IMR-90 (cell line): ENCODE results near the gene HRH2. TPM values are rescaled to one million over a fixed set of nuclear protein-coding genes. Genes with fewer than 3 reads are reported as not detected.

ENCODE experiments used
- ATAC-seq: fragments of 200-7000 bp; cut with Tn5 transposase; 2 replicates; pipeline ENCODE4 v1.9.1; 2020; ENCODE audit warnings: low read depth, mild to moderate bottlenecking, moderate library complexity
- BruUV-seq: library from RNA; stranded (reverse); fragments of 400-500 nt; replicated peaks from 2 replicates; lab custom pipeline; 2021; lab: Mats Ljungman, UMichigan
- CTCF ChIA-PET: fragments of 300-600 bp; formaldehyde crosslinking; extraction: SDS; loops from one replicate; lab custom pipeline; 2021; ENCODE audit warnings: antibody characterized with exemption; lab: Yijun Ruan, JAX
- POLR2A ChIA-PET: fragments of 300-600 bp; sonication (Branson Sonifier 250); formaldehyde crosslinking; loops from one replicate; lab custom pipeline; 2022; ENCODE audit warnings: antibody characterized with exemption; ENCODE audit not compliant: unreplicated experiment; lab: Charles Lee
- DNase-seq: peaks from one replicate; pipeline ENCODE4 v3.0.0; 2013
- H2AFZ ChIP-seq: replicated peaks from 2 replicates; pipeline ENCODE3; 2013; ENCODE audit warnings: low read length, mild to moderate bottlenecking; ENCODE audit not compliant: poor library complexity
- H2AK5ac ChIP-seq: 2 replicates; pipeline ENCODE4 v1.6.1; 2013; ENCODE audit warnings: low read depth, low read length, inconsistent platforms
- H2AK9ac ChIP-seq: replicated peaks from 2 replicates; pipeline ENCODE3; 2013; ENCODE audit warnings: mild to moderate bottlenecking, low read depth, low read length, moderate library complexity; ENCODE audit not compliant: poor library complexity
- H2BK120ac ChIP-seq: 2 replicates; pipeline ENCODE4 v1.6.1; 2013; ENCODE audit warnings: low read depth, low read length, inconsistent platforms
- H2BK15ac ChIP-seq: 3 replicates; pipeline ENCODE4 v1.6.1; 2013; ENCODE audit warnings: low read depth, low read length, inconsistent platforms
- H2BK20ac ChIP-seq: 2 replicates; pipeline ENCODE4 v1.6.1; 2013; ENCODE audit warnings: low read depth, mild to moderate bottlenecking, inconsistent platforms, low read length, moderate library complexity
- H2BK5ac ChIP-seq: 2 replicates; pipeline ENCODE4 v1.6.1; 2013; ENCODE audit warnings: mild to moderate bottlenecking, low read depth, low read length, inconsistent platforms; ENCODE audit not compliant: poor library complexity, severe bottlenecking
- H3K14ac ChIP-seq: replicated peaks from 2 replicates; pipeline ENCODE4 v1.6.1; 2013; ENCODE audit warnings: low read depth, low read length, inconsistent platforms
- H3K18ac ChIP-seq: 2 replicates; pipeline ENCODE4 v1.6.1; 2013; ENCODE audit warnings: low read depth, low read length, control low read depth
- H3K23ac ChIP-seq: 2 replicates; pipeline ENCODE4 v1.6.1; 2013; ENCODE audit warnings: low read depth, low read length, inconsistent platforms
- H3K27ac ChIP-seq: 2 replicates; pipeline ENCODE4 v1.5.1; 2013; ENCODE audit warnings: mild to moderate bottlenecking, control low read depth, low read length; ENCODE audit not compliant: insufficient read depth
- H3K27me3 ChIP-seq: 2 replicates; pipeline ENCODE4 v1.6.1; 2013; ENCODE audit warnings: low read length; ENCODE audit not compliant: control insufficient read depth, insufficient read depth
- H3K36me3 ChIP-seq: 2 replicates; pipeline ENCODE4 v1.6.1; 2013; ENCODE audit warnings: low read length, mixed read lengths; ENCODE audit not compliant: control insufficient read depth, insufficient read depth
- H3K4ac ChIP-seq: 2 replicates; pipeline ENCODE4 v1.6.1; 2013; ENCODE audit warnings: low read depth, low read length, inconsistent platforms
- H3K4me1 ChIP-seq: 2 replicates; pipeline ENCODE4 v1.6.1; 2013; ENCODE audit warnings: low read length, mixed read lengths; ENCODE audit not compliant: control insufficient read depth, insufficient read depth
- H3K4me2 ChIP-seq: 2 replicates; pipeline ENCODE4 v1.6.1; 2013; ENCODE audit warnings: low read depth, mild to moderate bottlenecking, control low read depth, low read length, moderate library complexity
- H3K4me3 ChIP-seq: 2 replicates; pipeline ENCODE4 v1.5.1; 2013; ENCODE audit warnings: low read depth, mild to moderate bottlenecking, control low read depth, low read length, moderate library complexity; ENCODE audit not compliant: insufficient read depth
- H3K56ac ChIP-seq: 2 replicates; pipeline ENCODE4 v1.6.1; 2013; ENCODE audit warnings: low read length, inconsistent platforms; ENCODE audit not compliant: insufficient read depth; ENCODE audit errors: extremely low read depth
- H3K79me1 ChIP-seq, 2 experiments: 2 replicates each; pipeline ENCODE4 v1.6.1; 2013; ENCODE audit warnings: low read length in 2 of 2, inconsistent platforms in 1 of 2, low read depth in 1 of 2
- H3K9ac ChIP-seq: 2 replicates; pipeline ENCODE4 v1.6.1; 2013; ENCODE audit warnings: low read depth, low read length, control low read depth
- H3K9me1 ChIP-seq: 2 replicates; pipeline ENCODE4 v1.6.1; 2013; ENCODE audit warnings: low read length, inconsistent platforms; ENCODE audit not compliant: insufficient read depth
- H3K9me3 ChIP-seq: 2 replicates; pipeline ENCODE4 v1.6.1; 2013; ENCODE audit warnings: low read length; ENCODE audit not compliant: control insufficient read depth, insufficient read depth
- H4K20me1 ChIP-seq: 2 replicates; pipeline ENCODE4 v1.6.1; 2013; ENCODE audit warnings: low read length, inconsistent platforms; ENCODE audit not compliant: insufficient read depth
- H4K5ac ChIP-seq: 2 replicates; pipeline ENCODE4 v1.6.1; 2013; ENCODE audit warnings: mild to moderate bottlenecking, low read depth, low read length, control low read depth
- H4K8ac ChIP-seq, 2 experiments: 2 replicates each; pipeline ENCODE4 v1.6.1; 2013; ENCODE audit warnings: low read depth in 2 of 2, low read length in 2 of 2, control low read depth in 1 of 2, inconsistent platforms in 1 of 2
- H4K91ac ChIP-seq: 2 replicates; pipeline ENCODE4 v1.6.1; 2013; ENCODE audit warnings: low read depth, low read length, inconsistent platforms; ENCODE audit not compliant: insufficient read depth
- BHLHE40 ChIP-seq: fragments of 150-350 bp; IDR thresholded peaks from 2 replicates; pipeline ENCODE4 v1.6.1; 2016; ENCODE audit warnings: mild to moderate bottlenecking, low read depth, low read length
- CEBPB ChIP-seq: IDR thresholded peaks from 2 replicates; pipeline ENCODE4 v1.6.1; 2012; ENCODE audit warnings: low read depth, low read length, improper control_type of control experiment
- CHD1 ChIP-seq: IDR thresholded peaks from 2 replicates; pipeline ENCODE4 v1.6.1; 2012; ENCODE audit warnings: low read depth, low read length, improper control_type of control experiment
- FOS ChIP-seq: fragments of 150-350 bp; IDR thresholded peaks from 2 replicates; pipeline ENCODE4 v1.6.1; 2016; ENCODE audit warnings: low read depth, low read length
- MAFK ChIP-seq: IDR thresholded peaks from 2 replicates; pipeline ENCODE4 v1.6.1; 2012; ENCODE audit warnings: low read depth, low read length, improper control_type of control experiment
- MAZ ChIP-seq: IDR thresholded peaks from 2 replicates; pipeline ENCODE4 v1.6.1; 2012; ENCODE audit warnings: low read depth, mild to moderate bottlenecking, low read length, improper control_type of control experiment, moderate library complexity, borderline replicate concordance
- MXI1 ChIP-seq: IDR thresholded peaks from 2 replicates; pipeline ENCODE4 v1.6.1; 2012; ENCODE audit warnings: low read depth, mild to moderate bottlenecking, low read length, moderate library complexity, borderline replicate concordance
- NFE2L2 ChIP-seq: fragments of 150-350 bp; IDR thresholded peaks from 2 replicates; pipeline ENCODE4 v1.6.1; 2016; ENCODE audit warnings: low read depth, mild to moderate bottlenecking, low read length
- POLR2A ChIP-seq: IDR thresholded peaks from 2 replicates; pipeline ENCODE4 v1.6.1; 2012; ENCODE audit warnings: mild to moderate bottlenecking, low read depth, low read length
- RAD21 ChIP-seq: IDR thresholded peaks from 2 replicates; pipeline ENCODE4 v1.6.1; 2012; ENCODE audit warnings: low read length, improper control_type of control experiment
- RCOR1 ChIP-seq: IDR thresholded peaks from 2 replicates; pipeline ENCODE4 v1.6.1; 2012; ENCODE audit warnings: mild to moderate bottlenecking, low read length, improper control_type of control experiment; ENCODE audit not compliant: insufficient replicate concordance
- RFX5 ChIP-seq: IDR thresholded peaks from 2 replicates; pipeline ENCODE4 v1.8.0; 2012; ENCODE audit warnings: low read depth, mild to moderate bottlenecking, low read length, moderate library complexity
- SMC3 ChIP-seq: fragments of 150-350 bp; IDR thresholded peaks from 2 replicates; pipeline ENCODE4 v1.6.1; 2016; ENCODE audit warnings: low read depth, mild to moderate bottlenecking, antibody characterized with exemption, low read length, moderate library complexity
- WGBS, 2 experiments: methylation state at CpG; one replicate each; pipeline versions ENCODE4 v1.1.5 to v1.1.7; 2013; ENCODE audit warnings: missing lambda C conversion rate in 2 of 2; ENCODE audit not compliant: insufficient read length in 1 of 2; ENCODE audit errors: extremely low coverage in 2 of 2; 5-methylcytosine and 5-hydroxymethylcytosine counted together
- dilution Hi-C: fragments of 300-500 bp; cut with HindIII; formaldehyde crosslinking; loops from one replicate; pipeline ENCODE4 v1.14.3; 2018; ENCODE audit warnings: low sequenced_read_pairs; ENCODE audit not compliant: unreplicated experiment
- in situ Hi-C: fragments of 300-500 bp; cut with MboI; formaldehyde crosslinking; loops from 3 replicates; pipeline ENCODE4 v1.14.3; 2019; ENCODE audit warnings: low sequenced_read_pairs, inconsistent platforms, mixed read lengths
- intact Hi-C: fragments of 100-400 bp; cut with micrococcal nuclease; formaldehyde crosslinking; loops from 2 replicates; pipeline ENCODE4 v1.10.0; 2022
- polyA plus RNA-seq, 3 experiments: library from polyadenylated mRNA; depleted of rRNA; stranded (reverse); fragments of >200 nt; gene quantifications; 2 replicates each; pipeline ENCODE4 v1.2.3, GENCODE V29; 2012; ENCODE audit warnings: low replicate concordance in 1 of 3
- total RNA-seq: library from RNA; depleted of rRNA; stranded (reverse); fragments of >200 nt; gene quantifications from 2 replicates; pipeline ENCODE4 v1.2.3, GENCODE V29; 2012
- TF ChIP-seq, protein P1 (sequence below): fragments of 150-350 bp; IDR thresholded peaks from 2 replicates; pipeline ENCODE4 v1.6.1; 2017; ENCODE audit warnings: mild to moderate bottlenecking, antibody characterized with exemption, low read length, low read depth
- TF ChIP-seq, protein P2 (sequence below): conservative IDR thresholded peaks from 2 replicates; pipeline ENCODE4 v1.5.1; 2012; ENCODE audit warnings: mild to moderate bottlenecking, low read depth, low read length, improper control_type of control experiment
- TF ChIP-seq, protein P3 (sequence below): fragments of 150-350 bp; IDR thresholded peaks from 2 replicates; pipeline ENCODE4 v1.6.1; 2016; ENCODE audit warnings: low read depth, mild to moderate bottlenecking, low read length, moderate library complexity, borderline replicate concordance

HRH2 gene
- total and polyA plus RNA-seq, 2 of the 4 experiments (the other 2 are of a cell fraction) = not detected

DNA sequence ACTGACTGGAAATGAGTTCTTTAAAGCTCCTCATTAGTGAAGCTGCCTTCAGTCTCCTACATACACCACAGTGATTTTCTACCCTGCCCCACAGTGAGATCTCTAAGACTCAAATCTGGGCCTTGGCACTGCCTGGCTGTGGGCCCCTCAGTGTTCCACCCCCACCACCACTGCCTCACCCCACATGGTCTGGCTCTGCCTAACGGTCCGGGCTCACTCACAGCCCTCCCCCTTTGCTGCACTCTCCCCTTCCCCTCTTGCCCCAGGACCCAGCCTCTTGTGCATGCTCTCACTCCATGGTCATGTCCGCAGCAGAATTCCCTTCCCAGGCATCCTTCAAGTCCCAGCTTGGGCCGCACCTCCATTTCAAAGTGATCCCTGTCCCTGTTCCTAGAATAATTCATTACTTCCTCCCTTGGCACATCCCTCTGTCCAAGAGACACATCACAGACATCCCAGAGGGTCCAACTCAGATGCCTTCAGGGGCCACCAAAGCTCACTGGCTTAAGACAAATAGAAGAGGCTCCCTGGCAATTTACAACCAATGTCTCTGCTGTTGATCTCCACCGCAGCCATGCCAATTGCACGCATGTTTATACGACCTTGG lies 56.7 kb downstream of the HRH2 start:
- Histone ChIP-seq H2BK120ac (no peak overlapping the region), H4K91ac (no peak overlapping the region), H2AK9ac (no peak overlapping the region), H3K56ac (no peak overlapping the region), H3K9ac (no peak overlapping the region), H4K20me1 (no peaks in the 10 kb centered on the region), H3K27me3 (no peaks in the 10 kb centered on the region), H3K4me3 (no peak overlapping the region), H3K27ac (no peak overlapping the region), H3K9me1 (no peaks in the 10 kb centered on the region), H2AK5ac (no peak overlapping the region), H2AFZ (no peak overlapping the region), H4K8ac (no peak overlapping the region), H3K18ac (no peak overlapping the region), H3K4me2 (no peak overlapping the region), H3K4ac (no peak overlapping the region), H2BK15ac (no peak overlapping the region), H3K14ac (no peak overlapping the region), H2BK20ac (no peak overlapping the region), H3K4me1 (no peaks in the 10 kb centered on the region), H3K23ac (no peak overlapping the region), H3K79me1 (no peaks in the 10 kb centered on the region), H3K36me3 (no peaks in the 10 kb centered on the region), H4K5ac (no peak overlapping the region), H3K9me3 (peaks cover 14% of the 10 kb centered on the region; the same call in 1 of the 2 replicates), H2BK5ac (no peak overlapping the region)
- WGBS, 2 experiments = 39% methylated on average over 4 of the region's 7 CpGs; no CpG with 5 or more reads in 1 of the 2 experiments
- dilution Hi-C loops = no loop called here
- no peak for ATAC-seq
- intact Hi-C loops = loop anchor here (5.0 kb wide), 2 partner anchors 182 to 762 kb away; no protein-coding TSS in a partner anchor
- in situ Hi-C loops = no loop called here
- no TSS peak for BruUV-seq
- ChIA-PET POLR2A (no interaction called here), CTCF (no interaction called here)
- TF ChIP-seq CHD1 = no peak
- no peak for TF ChIP-seq BHLHE40
- TF ChIP-seq POLR2A = no peak
- TF ChIP-seq MAZ = no peak
- TF ChIP-seq MXI1 = no peak
- TF ChIP-seq SMC3 = no peak
- TF ChIP-seq RCOR1 = no peak
- TF ChIP-seq, protein P1, sequence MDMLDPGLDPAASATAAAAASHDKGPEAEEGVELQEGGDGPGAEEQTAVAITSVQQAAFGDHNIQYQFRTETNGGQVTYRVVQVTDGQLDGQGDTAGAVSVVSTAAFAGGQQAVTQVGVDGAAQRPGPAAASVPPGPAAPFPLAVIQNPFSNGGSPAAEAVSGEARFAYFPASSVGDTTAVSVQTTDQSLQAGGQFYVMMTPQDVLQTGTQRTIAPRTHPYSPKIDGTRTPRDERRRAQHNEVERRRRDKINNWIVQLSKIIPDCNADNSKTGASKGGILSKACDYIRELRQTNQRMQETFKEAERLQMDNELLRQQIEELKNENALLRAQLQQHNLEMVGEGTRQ = no peak
- no peak for TF ChIP-seq NFE2L2
- TF ChIP-seq MAFK = no peak
- TF ChIP-seq CEBPB = no peak
- TF ChIP-seq RAD21 = no peak
- TF ChIP-seq RFX5 = no peak
- TF ChIP-seq, protein P2, sequence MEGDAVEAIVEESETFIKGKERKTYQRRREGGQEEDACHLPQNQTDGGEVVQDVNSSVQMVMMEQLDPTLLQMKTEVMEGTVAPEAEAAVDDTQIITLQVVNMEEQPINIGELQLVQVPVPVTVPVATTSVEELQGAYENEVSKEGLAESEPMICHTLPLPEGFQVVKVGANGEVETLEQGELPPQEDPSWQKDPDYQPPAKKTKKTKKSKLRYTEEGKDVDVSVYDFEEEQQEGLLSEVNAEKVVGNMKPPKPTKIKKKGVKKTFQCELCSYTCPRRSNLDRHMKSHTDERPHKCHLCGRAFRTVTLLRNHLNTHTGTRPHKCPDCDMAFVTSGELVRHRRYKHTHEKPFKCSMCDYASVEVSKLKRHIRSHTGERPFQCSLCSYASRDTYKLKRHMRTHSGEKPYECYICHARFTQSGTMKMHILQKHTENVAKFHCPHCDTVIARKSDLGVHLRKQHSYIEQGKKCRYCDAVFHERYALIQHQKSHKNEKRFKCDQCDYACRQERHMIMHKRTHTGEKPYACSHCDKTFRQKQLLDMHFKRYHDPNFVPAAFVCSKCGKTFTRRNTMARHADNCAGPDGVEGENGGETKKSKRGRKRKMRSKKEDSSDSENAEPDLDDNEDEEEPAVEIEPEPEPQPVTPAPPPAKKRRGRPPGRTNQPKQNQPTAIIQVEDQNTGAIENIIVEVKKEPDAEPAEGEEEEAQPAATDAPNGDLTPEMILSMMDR = no peak
- no peak for TF ChIP-seq FOS
- TF ChIP-seq, protein P3, sequence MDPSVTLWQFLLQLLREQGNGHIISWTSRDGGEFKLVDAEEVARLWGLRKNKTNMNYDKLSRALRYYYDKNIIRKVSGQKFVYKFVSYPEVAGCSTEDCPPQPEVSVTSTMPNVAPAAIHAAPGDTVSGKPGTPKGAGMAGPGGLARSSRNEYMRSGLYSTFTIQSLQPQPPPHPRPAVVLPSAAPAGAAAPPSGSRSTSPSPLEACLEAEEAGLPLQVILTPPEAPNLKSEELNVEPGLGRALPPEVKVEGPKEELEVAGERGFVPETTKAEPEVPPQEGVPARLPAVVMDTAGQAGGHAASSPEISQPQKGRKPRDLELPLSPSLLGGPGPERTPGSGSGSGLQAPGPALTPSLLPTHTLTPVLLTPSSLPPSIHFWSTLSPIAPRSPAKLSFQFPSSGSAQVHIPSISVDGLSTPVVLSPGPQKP = no peak
- no peak for DNase-seq
